Measurements from ENCODE around the gene RBM38. TPM values are rescaled to one million over a fixed set of nuclear protein-coding genes. Genes with fewer than 3 reads are reported as not detected.

RBM38 gene
- total and polyA plus RNA-seq, 9 donors: 6.3 to 77.6 (median 36.6) TPM

- TF ChIP-seq POLR2A (IDR thresholded peaks at IDR 0.05) (no peak), CTCF (IDR thresholded peaks at IDR 0.05) (no peak), EP300 (IDR thresholded peaks at IDR 0.05) (no peak)
- Histone ChIP-seq H3K4me3 (no peak overlapping the region), H3K4me1 (ENCODE audit: insufficient read depth) (peaks cover 11% of the 10 kb centered on the region), H3K27me3 (no peaks in the 10 kb centered on the region), H3K36me3 (no peaks in the 10 kb centered on the region), H3K9me3 (no peaks in the 10 kb centered on the region), H3K27ac (no peak overlapping the region)
- WGBS, 3 donors: 94 to 96% (median 96%) methylated on average over 4 of the region's 4 CpGs
- peak in 3 of 5 donors; percentile 5 to 21 (median 19) for DNase-seq
- intact Hi-C loops (cut with DNase I): loop anchor here in 2 of 4 donors (10.0 kb wide), 2 partner anchors 198 to 818 kb away; no protein-coding TSS in a partner anchor
Measured at GRCh38 chr20:57386762-57387161, 4.4 kb upstream of the RBM38 start.

- peak in 4 of 5 donors; percentile 9 to 31 (median 20) for DNase-seq
- no peaks in the 10 kb centered on the region for H3K27me3 ChIP-seq
- intact Hi-C loops (cut with DNase I): loop anchor here in 2 of 4 donors (10.0 kb wide), 2 partner anchors 197 to 817 kb away; no protein-coding TSS in a partner anchor
Measured at GRCh38 chr20:57387463-57387862, 3.7 kb upstream of the RBM38 start.

GRCh38 chr20:57387945-57388371, 3.2 kb upstream of the RBM38 start:
- WGBS, 3 donors: 70 to 76% (median 70%) methylated on average over 7 of the region's 7 CpGs
- H3K4me3 ChIP-seq: no peak overlapping the region
- H3K27ac ChIP-seq: no peak overlapping the region
- H3K4me1 ChIP-seq (ENCODE audit: insufficient read depth): peaks cover 11% of the 10 kb centered on the region
- peak; percentile 20 to 44 (median 44) for DNase-seq
- no peaks in the 10 kb centered on the region for H3K9me3 ChIP-seq
- intact Hi-C loops (cut with DNase I): loop anchor here in 2 of 4 donors (10.0 kb wide), 2 partner anchors 197 to 817 kb away; no protein-coding TSS in a partner anchor
- no peaks in the 10 kb centered on the region for H3K27me3 ChIP-seq
- TF ChIP-seq POLR2A (IDR thresholded peaks at IDR 0.05) (no peak), EP300 (IDR thresholded peaks at IDR 0.05) (no peak), CTCF (IDR thresholded peaks at IDR 0.05) (no peak)
- no peaks in the 10 kb centered on the region for H3K36me3 ChIP-seq

More at GRCh38 chr20:57387463-57387862, 3.7 kb upstream of the RBM38 start:
- 85 to 90% (median 88%) methylated on average over 8 of the region's 8 CpGs for WGBS, 3 donors
- Histone ChIP-seq H3K27ac (no peak overlapping the region), H3K4me3 (no peak overlapping the region), H3K4me1 (ENCODE audit: insufficient read depth) (peaks cover 11% of the 10 kb centered on the region), H3K9me3 (no peaks in the 10 kb centered on the region), H3K36me3 (no peaks in the 10 kb centered on the region)
- TF ChIP-seq CTCF (IDR thresholded peaks at IDR 0.05): no peak

- intact Hi-C loops (cut with DNase I): loop anchor here in 2 of 4 donors (10.0 kb wide), 2 partner anchors 196 to 816 kb away; no protein-coding TSS in a partner anchor
- Histone ChIP-seq H3K9me3 (no peaks in the 10 kb centered on the region), H3K36me3 (no peaks in the 10 kb centered on the region), H3K27ac (peak overlapping the region; percentile 65 to 84), H3K4me1 (ENCODE audit: insufficient read depth) (peaks cover 12% of the 10 kb centered on the region), H3K27me3 (no peaks in the 10 kb centered on the region), H3K4me3 (peak overlapping the region; percentile 24)
- DNase-seq: peak; percentile 80 to 87 (median 82)
- TF ChIP-seq CTCF (IDR thresholded peaks at IDR 0.05): peak in 2 of 3 donors; percentile 13 to 23
- TF ChIP-seq EP300 (IDR thresholded peaks at IDR 0.05): no peak
- WGBS, 3 donors: 6 to 9% (median 8%) methylated on average over 49 to 57 of the region's 57 CpGs
Measured at GRCh38 chr20:57388953-57389694, 2.1 kb upstream of the RBM38 start.
